Astrocyte (in vitro differentiated cells and primary cell): ENCODE results near the gene ETV6. TPM values are rescaled to one million over a fixed set of nuclear protein-coding genes. Genes with fewer than 3 reads are reported as not detected.
A peak's percentile ranks its signal among the peaks of the same experiment; 100 is the strongest.

ENCODE experiments used
- DNase-seq: peaks from one replicate; pipeline ENCODE4 v3.0.0-alpha.2; 2010; ENCODE audit warnings: low read depth
- FAIRE-seq: peaks from 2 replicates; lab custom pipeline; 2011; peaks lifted over from hg19 to GRCh38; lab: Jason Lieb, UNC
- H2AFZ ChIP-seq: 2 replicates; pipeline ENCODE4 v1.6.0; 2012; ENCODE audit warnings: low read depth, low read length, inconsistent platforms
- H3K27ac ChIP-seq: 2 replicates; pipeline ENCODE4 v1.5.1; 2011; ENCODE audit warnings: low read depth, low read length, inconsistent platforms
- H3K27me3 ChIP-seq: 2 replicates; pipeline ENCODE4 v1.6.0; 2011; ENCODE audit warnings: low read length, inconsistent platforms; ENCODE audit not compliant: insufficient read depth
- H3K36me3 ChIP-seq: 2 replicates; pipeline ENCODE4 v1.5.1; 2011; ENCODE audit warnings: low read length, inconsistent platforms; ENCODE audit not compliant: insufficient read depth
- H3K4me1 ChIP-seq: 2 replicates; pipeline ENCODE4 v1.5.1; 2011; ENCODE audit warnings: low read length, inconsistent platforms; ENCODE audit not compliant: insufficient read depth
- H3K4me2 ChIP-seq: 2 replicates; pipeline ENCODE4 v1.6.0; 2012; ENCODE audit warnings: low read length, inconsistent platforms
- H3K4me3 ChIP-seq: 2 replicates; pipeline ENCODE4 v1.5.1; 2011; ENCODE audit warnings: low read depth, mild to moderate bottlenecking, low read length, inconsistent platforms; ENCODE audit not compliant: insufficient read depth
- H3K79me2 ChIP-seq: 2 replicates; pipeline ENCODE4 v1.6.0; 2012; ENCODE audit warnings: mild to moderate bottlenecking, low read length, inconsistent platforms; ENCODE audit not compliant: insufficient read depth
- H3K9ac ChIP-seq: 2 replicates; pipeline ENCODE4 v1.6.0; 2012; ENCODE audit warnings: mild to moderate bottlenecking, low read length, inconsistent platforms
- H3K9me3 ChIP-seq: 2 replicates; pipeline ENCODE4 v1.5.1; 2012; ENCODE audit warnings: low read depth, mild to moderate bottlenecking, low read length, inconsistent platforms; ENCODE audit not compliant: insufficient read depth
- H4K20me1 ChIP-seq: 2 replicates; pipeline ENCODE4 v1.6.0; 2012; ENCODE audit warnings: low read length, inconsistent platforms; ENCODE audit not compliant: insufficient read depth
- H3K27ac Mint-ChIP-seq: one replicate; pipeline ENCODE4 v1.8.0; 2021; ENCODE audit warnings: mild to moderate bottlenecking, mixed read lengths; ENCODE audit not compliant: unreplicated experiment
- H3K27me3 Mint-ChIP-seq: one replicate; pipeline ENCODE4 v1.8.0; 2021; ENCODE audit warnings: low read depth, mixed read lengths; ENCODE audit not compliant: unreplicated experiment
- H3K36me3 Mint-ChIP-seq: one replicate; pipeline ENCODE4 v1.8.0; 2021; ENCODE audit warnings: low read depth, mixed read lengths; ENCODE audit not compliant: unreplicated experiment
- H3K4me1 Mint-ChIP-seq: one replicate; pipeline ENCODE4 v1.8.0; 2021; ENCODE audit warnings: low read depth, mixed read lengths; ENCODE audit not compliant: unreplicated experiment
- H3K4me3 Mint-ChIP-seq: one replicate; pipeline ENCODE4 v1.8.0; 2021; ENCODE audit warnings: mild to moderate bottlenecking, moderate library complexity, mixed read lengths; ENCODE audit not compliant: unreplicated experiment
- H3K9me3 Mint-ChIP-seq: one replicate; pipeline ENCODE4 v1.8.0; 2021; ENCODE audit warnings: mild to moderate bottlenecking, mixed read lengths; ENCODE audit not compliant: unreplicated experiment
- EZH2 ChIP-seq: IDR thresholded peaks from 2 replicates; pipeline ENCODE4 v1.6.1; 2012; ENCODE audit warnings: mild to moderate bottlenecking, low read length, inconsistent platforms; ENCODE audit not compliant: insufficient read depth
- total RNA-seq: library from RNA; stranded (reverse); gene quantifications from 2 replicates; pipeline ENCODE4 v1.2.1, GENCODE V29; 2021
- TF ChIP-seq, protein P1 (sequence below): IDR thresholded peaks from 2 replicates; pipeline ENCODE4 v1.5.1; 2011; ENCODE audit warnings: low read depth, mild to moderate bottlenecking, inconsistent platforms, low read length, moderate library complexity; ENCODE audit not compliant: insufficient read depth

Gene ETV6
- total RNA-seq, 1 donor from 2014 or later, result 41.2 TPM

- H3K27me3 Mint-ChIP-seq, result no peaks in the 10 kb centered on the region
- no peak overlapping the region for H3K4me3 Mint-ChIP-seq
- Histone ChIP-seq H3K9me3 (no peaks in the 10 kb centered on the region), H4K20me1 (peaks cover 7% of the 10 kb centered on the region), H2AFZ (no peak overlapping the region), H3K4me1 (peaks cover 29% of the 10 kb centered on the region), H3K27me3 (no peaks in the 10 kb centered on the region), H3K27ac (no peak overlapping the region), H3K36me3 (no peaks in the 10 kb centered on the region), H3K4me2 (no peak overlapping the region), H3K4me3 (no peak overlapping the region), H3K9ac (no peak overlapping the region), H3K79me2 (peaks cover 88% of the 10 kb centered on the region)
- H3K9me3 Mint-ChIP-seq, result no peaks in the 10 kb centered on the region
- peaks cover 73% of the 10 kb centered on the region for H3K4me1 Mint-ChIP-seq
- DNase-seq, result no peak
- TF ChIP-seq EZH2, result no peak
- TF ChIP-seq, protein P1, sequence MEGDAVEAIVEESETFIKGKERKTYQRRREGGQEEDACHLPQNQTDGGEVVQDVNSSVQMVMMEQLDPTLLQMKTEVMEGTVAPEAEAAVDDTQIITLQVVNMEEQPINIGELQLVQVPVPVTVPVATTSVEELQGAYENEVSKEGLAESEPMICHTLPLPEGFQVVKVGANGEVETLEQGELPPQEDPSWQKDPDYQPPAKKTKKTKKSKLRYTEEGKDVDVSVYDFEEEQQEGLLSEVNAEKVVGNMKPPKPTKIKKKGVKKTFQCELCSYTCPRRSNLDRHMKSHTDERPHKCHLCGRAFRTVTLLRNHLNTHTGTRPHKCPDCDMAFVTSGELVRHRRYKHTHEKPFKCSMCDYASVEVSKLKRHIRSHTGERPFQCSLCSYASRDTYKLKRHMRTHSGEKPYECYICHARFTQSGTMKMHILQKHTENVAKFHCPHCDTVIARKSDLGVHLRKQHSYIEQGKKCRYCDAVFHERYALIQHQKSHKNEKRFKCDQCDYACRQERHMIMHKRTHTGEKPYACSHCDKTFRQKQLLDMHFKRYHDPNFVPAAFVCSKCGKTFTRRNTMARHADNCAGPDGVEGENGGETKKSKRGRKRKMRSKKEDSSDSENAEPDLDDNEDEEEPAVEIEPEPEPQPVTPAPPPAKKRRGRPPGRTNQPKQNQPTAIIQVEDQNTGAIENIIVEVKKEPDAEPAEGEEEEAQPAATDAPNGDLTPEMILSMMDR, result no peak
- H3K36me3 Mint-ChIP-seq, result peaks cover 23% of the 10 kb centered on the region
- H3K27ac Mint-ChIP-seq, result no peak overlapping the region
- no peak for FAIRE-seq
Observed at GRCh38 chr12:11726659-11727058, 77.2 kb downstream of the ETV6 start.

- Histone ChIP-seq H3K4me1 (peaks cover 34% of the 10 kb centered on the region), H3K9ac (no peak overlapping the region), H2AFZ (no peak overlapping the region), H3K27me3 (no peaks in the 10 kb centered on the region), H3K9me3 (no peaks in the 10 kb centered on the region), H3K4me2 (no peak overlapping the region), H3K4me3 (no peak overlapping the region), H4K20me1 (peaks cover 10% of the 10 kb centered on the region), H3K27ac (no peak overlapping the region), H3K79me2 (peaks cover 88% of the 10 kb centered on the region), H3K36me3 (no peaks in the 10 kb centered on the region)
- H3K27ac Mint-ChIP-seq, result peak overlapping the region; percentile 41
- TF ChIP-seq EZH2, result no peak
- TF ChIP-seq, protein P1, result no peak
- H3K27me3 Mint-ChIP-seq, result no peaks in the 10 kb centered on the region
- peaks cover 23% of the 10 kb centered on the region for H3K36me3 Mint-ChIP-seq
- no peaks in the 10 kb centered on the region for H3K9me3 Mint-ChIP-seq
- DNase-seq, result no peak
- no peak for FAIRE-seq
- H3K4me3 Mint-ChIP-seq, result no peak overlapping the region
- H3K4me1 Mint-ChIP-seq, result peaks cover 75% of the 10 kb centered on the region
Observed at GRCh38 chr12:11727133-11727664, 77.7 kb downstream of the ETV6 start.

GRCh38 chr12:11728154-11728755, 78.8 kb downstream of the ETV6 start:
- Histone ChIP-seq H3K79me2 (peaks cover 86% of the 10 kb centered on the region), H3K4me2 (no peak overlapping the region), H3K9ac (no peak overlapping the region), H3K36me3 (no peaks in the 10 kb centered on the region), H3K4me1 (peaks cover 34% of the 10 kb centered on the region), H3K4me3 (no peak overlapping the region), H3K27ac (no peak overlapping the region), H4K20me1 (peaks cover 10% of the 10 kb centered on the region), H3K9me3 (no peaks in the 10 kb centered on the region), H3K27me3 (no peaks in the 10 kb centered on the region), H2AFZ (no peak overlapping the region)
- Mint-ChIP-seq H3K27me3 (no peaks in the 10 kb centered on the region), H3K9me3 (no peaks in the 10 kb centered on the region), H3K4me3 (no peak overlapping the region), H3K4me1 (peaks cover 73% of the 10 kb centered on the region), H3K36me3 (peaks cover 23% of the 10 kb centered on the region), H3K27ac (no peak overlapping the region)
- DNase-seq (peak; percentile 52), FAIRE-seq (no peak)
- no peak for TF ChIP-seq EZH2
- TF ChIP-seq, protein P1, result no peak
